ENCODE results near the gene MRS2.
A peak's percentile ranks its signal among the peaks of the same experiment; 100 is the strongest.
"Not testable (repeated sequence)": the region's sequence is repeated elsewhere in the genome, so short reads cannot be mapped to it uniquely, and the experiment has no call there.

Gene MRS2

GRCh38 chr6:24357336-24358218 is 45.2 kb upstream of the MRS2 start, which contains the start of gene DCDC2:
Gene DCDC2, minus strand, starts transcription at chr6:24358059. Its CDS starts 309 bp downstream, at chr6:24357750.
- TF ChIP-seq CTCF (conservative IDR thresholded peaks at IDR 0.05; ENCODE audit: low read depth, low read length) = no peak
- Histone ChIP-seq H3K79me2 (ENCODE audit: insufficient read depth, low read depth) (no peaks in the 10 kb centered on the region), H3K4me3 (IDR thresholded peaks at IDR 0.05; ENCODE audit: insufficient read depth, low read depth, low read length) (no peak within 1 kb of the TSS), H3K9ac (no peak within 1 kb of the TSS), H3K4me2 (no peak within 1 kb of the TSS), H3K27ac (no peak within 1 kb of the TSS), H2AFZ (ENCODE audit: low read depth) (no peak within 1 kb of the TSS), H3K27me3 (ENCODE audit: insufficient read depth, low read depth) (no peaks in the 10 kb centered on the region), H3K36me3 (ENCODE audit: insufficient read depth) (no peaks in the 10 kb centered on the region), H3K4me1 (ENCODE audit: low read depth, poor library complexity, severe bottlenecking) (peaks cover 3% of the 10 kb centered on the region), H4K20me1 (ENCODE audit: insufficient read depth) (no peaks in the 10 kb centered on the region)

- H3K79me2 ChIP-seq (ENCODE audit: insufficient read depth, low read depth) = no peaks in the 10 kb centered on the region
- no peak for TF ChIP-seq CTCF (conservative IDR thresholded peaks at IDR 0.05; ENCODE audit: low read depth, low read length)
- no peaks in the 10 kb centered on the region for H3K36me3 ChIP-seq (ENCODE audit: insufficient read depth)
- H3K4me3 ChIP-seq (IDR thresholded peaks at IDR 0.05; ENCODE audit: insufficient read depth, low read depth, low read length) = no peak overlapping the region
- H3K27me3 ChIP-seq (ENCODE audit: insufficient read depth, low read depth) = no peaks in the 10 kb centered on the region
- peaks cover 3% of the 10 kb centered on the region for H3K4me1 ChIP-seq (ENCODE audit: low read depth, poor library complexity, severe bottlenecking)
- no peak overlapping the region for H3K27ac ChIP-seq
- no peak overlapping the region for H2AFZ ChIP-seq (ENCODE audit: low read depth)
- no peak overlapping the region for H3K4me2 ChIP-seq
- H4K20me1 ChIP-seq (ENCODE audit: insufficient read depth) = no peaks in the 10 kb centered on the region
- no peak overlapping the region for H3K9ac ChIP-seq
Observed at GRCh38 chr6:24358219-24358821, 44.4 kb upstream of the MRS2 start.

- Histone ChIP-seq H4K20me1 (ENCODE audit: insufficient read depth) (no peaks in the 10 kb centered on the region), H3K4me3 (IDR thresholded peaks at IDR 0.05; ENCODE audit: insufficient read depth, low read depth, low read length) (no peak overlapping the region), H3K9ac (peak overlapping the region; percentile 64), H3K36me3 (ENCODE audit: insufficient read depth) (no peaks in the 10 kb centered on the region), H3K79me2 (ENCODE audit: insufficient read depth, low read depth) (no peaks in the 10 kb centered on the region), H3K27me3 (ENCODE audit: insufficient read depth, low read depth) (no peaks in the 10 kb centered on the region), H3K27ac (peak overlapping the region; percentile 81), H3K4me2 (peak overlapping the region; percentile 68), H3K4me1 (ENCODE audit: low read depth, poor library complexity, severe bottlenecking) (peaks cover 3% of the 10 kb centered on the region), H2AFZ (ENCODE audit: low read depth) (peak overlapping the region; percentile 84)
- TF ChIP-seq CTCF (conservative IDR thresholded peaks at IDR 0.05; ENCODE audit: low read depth, low read length) = peak; percentile 91
Observed at GRCh38 chr6:24359640-24360454, 42.9 kb upstream of the MRS2 start.

GRCh38 chr6:24362363-24362762 is 40.4 kb upstream of the MRS2 start:
- H3K79me2 ChIP-seq (ENCODE audit: insufficient read depth, low read depth); H3K36me3 ChIP-seq (ENCODE audit: insufficient read depth); H3K4me3 ChIP-seq (IDR thresholded peaks at IDR 0.05; ENCODE audit: insufficient read depth, low read depth, low read length); H3K27ac ChIP-seq; H3K9ac ChIP-seq; H3K27me3 ChIP-seq (ENCODE audit: insufficient read depth, low read depth); H3K4me1 ChIP-seq (ENCODE audit: low read depth, poor library complexity, severe bottlenecking); H4K20me1 ChIP-seq (ENCODE audit: insufficient read depth); H3K4me2 ChIP-seq; H2AFZ ChIP-seq (ENCODE audit: low read depth): not testable (repeated sequence)

- H3K4me2 ChIP-seq; H3K36me3 ChIP-seq (ENCODE audit: insufficient read depth); H3K79me2 ChIP-seq (ENCODE audit: insufficient read depth, low read depth); H2AFZ ChIP-seq (ENCODE audit: low read depth); H3K4me3 ChIP-seq (IDR thresholded peaks at IDR 0.05; ENCODE audit: insufficient read depth, low read depth, low read length); H3K9ac ChIP-seq; H3K27me3 ChIP-seq (ENCODE audit: insufficient read depth, low read depth); H3K4me1 ChIP-seq (ENCODE audit: low read depth, poor library complexity, severe bottlenecking); H3K27ac ChIP-seq; H4K20me1 ChIP-seq (ENCODE audit: insufficient read depth): not testable (repeated sequence)
Observed at GRCh38 chr6:24365103-24365633, 37.6 kb upstream of the MRS2 start.

All from KMS-11 (cell line).